HL-60/S4 treated with retinoic acid at 250 ng/mL for 4 days and 3 days (cell line): ENCODE results near the gene FKBP1B.
"Not testable (repeated sequence)": the region's sequence is repeated elsewhere in the genome, so short reads cannot be mapped to it uniquely, and the experiment has no call there.

ENCODE experiments used
- in situ Hi-C: fragments of 300-500 bp; cut with MboI; formaldehyde crosslinking; loops from 2 replicates; pipeline ENCODE4 v1.7.0; 2022; ENCODE audit warnings: low sequenced_read_pairs

FKBP1B gene

DNA sequence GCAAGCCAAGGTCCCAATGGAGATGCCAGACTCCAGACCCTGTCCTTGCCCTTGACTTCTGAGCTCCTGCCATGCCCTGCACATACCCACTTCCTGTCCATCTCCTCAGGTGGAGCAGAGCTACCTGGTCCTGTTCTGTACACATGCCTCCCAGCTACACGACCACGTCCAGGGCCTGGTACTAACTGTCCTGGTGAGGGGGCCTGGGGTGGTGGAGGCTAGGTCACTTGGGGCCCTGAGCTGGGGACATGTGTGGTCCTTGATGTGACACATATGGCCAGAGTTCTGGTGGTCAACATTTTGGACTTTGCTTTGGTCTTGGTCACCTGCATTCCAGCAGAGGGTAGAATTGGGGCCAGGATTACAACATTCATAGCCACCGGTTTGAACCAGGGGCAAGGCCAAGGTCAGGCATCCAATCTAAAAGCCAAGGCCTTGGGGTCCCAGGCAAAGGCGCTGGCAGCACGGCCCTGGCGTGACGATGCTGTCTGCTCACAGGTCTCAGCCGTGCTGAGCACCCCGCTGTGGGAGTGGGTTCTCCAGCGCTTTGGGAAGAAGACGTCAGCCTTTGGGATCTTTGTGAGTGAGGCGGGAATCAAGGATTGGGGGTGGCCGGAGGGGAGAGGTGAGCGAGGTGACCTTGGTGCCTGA, 27.1 kb upstream of the FKBP1B start:
- in situ Hi-C loops, result no loop called here

DNA sequence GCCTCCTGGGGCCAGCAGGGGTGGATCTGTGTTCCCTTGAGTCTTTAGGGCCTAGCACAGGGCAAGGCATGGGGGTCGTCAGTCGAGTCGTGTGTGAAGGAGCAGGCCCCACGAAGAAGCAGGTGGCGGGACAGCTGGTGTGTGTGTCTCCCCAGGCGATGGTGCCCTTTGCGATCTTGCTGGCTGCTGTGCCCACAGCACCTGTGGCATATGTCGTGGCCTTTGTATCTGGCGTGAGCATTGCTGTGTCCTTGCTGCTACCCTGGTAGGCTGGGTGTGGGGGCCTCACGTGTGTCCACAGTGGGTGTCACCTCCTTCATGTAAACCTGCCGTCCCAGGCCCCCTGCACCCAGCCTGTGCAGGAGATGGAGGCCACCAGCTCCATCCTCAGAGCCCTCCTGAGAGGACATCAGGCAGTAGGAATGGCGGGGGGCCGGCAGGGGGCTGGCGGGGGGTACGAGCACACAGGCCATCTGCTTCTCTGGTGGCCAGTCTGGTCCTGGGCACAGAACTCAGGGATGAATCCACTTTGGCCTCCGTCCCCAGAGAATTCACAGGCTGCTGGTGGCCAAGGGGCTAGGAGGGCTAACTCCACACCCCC, 26.5 kb upstream of the FKBP1B start:
- in situ Hi-C loops, result no loop called here

DNA sequence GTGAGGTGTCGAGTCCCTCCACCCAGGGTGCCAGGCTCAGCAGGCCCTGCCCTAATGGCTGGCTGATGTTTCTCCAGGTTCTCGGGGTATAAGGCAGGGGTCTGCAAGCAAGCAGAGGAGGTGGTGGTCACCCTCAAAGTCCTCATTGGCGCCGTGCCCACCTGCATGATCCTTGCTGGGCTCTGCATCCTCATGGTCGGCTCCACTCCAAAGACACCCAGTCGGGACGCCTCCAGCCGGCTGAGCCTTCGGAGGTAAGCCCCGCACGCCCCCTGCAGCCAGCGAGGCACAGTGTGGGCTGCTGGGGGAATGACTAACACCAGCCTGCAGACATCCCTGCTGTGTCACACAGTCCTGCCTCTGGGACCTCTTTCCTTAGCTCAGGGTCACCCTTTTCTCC, 25.5 kb upstream of the FKBP1B start:
- in situ Hi-C loops, result no loop called here

DNA sequence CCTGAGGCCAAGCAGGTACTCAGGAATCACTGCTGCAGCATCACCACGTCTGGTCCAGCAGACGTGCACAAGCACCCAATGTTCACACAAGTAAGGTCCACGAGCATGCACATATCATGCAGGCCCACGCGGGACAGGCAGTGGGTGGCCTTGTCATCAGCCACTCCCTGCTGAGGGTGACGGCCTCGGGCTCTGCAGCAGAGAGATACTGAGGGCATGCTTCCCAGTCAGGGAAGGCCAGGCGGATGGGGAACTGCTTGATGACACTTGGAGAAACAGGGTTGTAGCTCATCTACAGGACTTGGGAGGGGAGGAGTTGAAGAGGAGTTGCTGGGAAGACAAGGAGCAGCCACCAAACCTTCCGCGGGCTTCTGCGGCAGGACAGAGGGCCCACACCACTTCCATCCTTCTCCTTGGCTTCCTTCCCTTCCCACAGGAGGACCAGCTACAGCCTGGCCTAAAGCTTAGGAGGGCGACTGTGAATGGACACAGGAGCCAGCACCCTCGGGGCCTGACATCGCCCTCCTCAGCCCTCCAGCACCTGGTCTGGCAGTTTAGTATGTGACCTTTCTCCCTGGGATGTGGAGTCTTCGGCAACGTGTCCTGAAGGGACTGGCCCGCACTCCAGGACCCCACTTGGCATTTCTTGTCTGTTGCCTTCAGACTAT, 24.4 kb upstream of the FKBP1B start:
- in situ Hi-C loops, result no loop called here

DNA sequence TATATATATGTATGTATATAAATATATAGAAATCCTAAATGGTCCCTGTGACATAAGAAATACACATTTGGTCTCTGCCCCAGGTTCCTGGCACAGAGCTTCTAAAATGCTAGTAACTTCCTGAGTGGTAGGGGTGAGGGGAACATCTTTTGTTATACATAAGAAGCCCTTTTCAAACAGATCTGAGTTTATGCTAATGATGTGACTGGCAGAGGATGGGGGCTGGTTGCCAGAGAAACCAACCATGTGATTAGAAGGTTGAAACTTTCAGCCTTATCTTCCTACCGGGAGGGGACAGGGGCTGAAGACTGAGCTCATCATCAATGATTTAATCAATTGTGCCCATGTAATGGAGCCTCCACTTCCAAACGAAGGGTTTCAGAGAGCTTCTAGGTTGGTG, 23.3 kb upstream of the FKBP1B start:
- in situ Hi-C loops, result no loop called here

DNA sequence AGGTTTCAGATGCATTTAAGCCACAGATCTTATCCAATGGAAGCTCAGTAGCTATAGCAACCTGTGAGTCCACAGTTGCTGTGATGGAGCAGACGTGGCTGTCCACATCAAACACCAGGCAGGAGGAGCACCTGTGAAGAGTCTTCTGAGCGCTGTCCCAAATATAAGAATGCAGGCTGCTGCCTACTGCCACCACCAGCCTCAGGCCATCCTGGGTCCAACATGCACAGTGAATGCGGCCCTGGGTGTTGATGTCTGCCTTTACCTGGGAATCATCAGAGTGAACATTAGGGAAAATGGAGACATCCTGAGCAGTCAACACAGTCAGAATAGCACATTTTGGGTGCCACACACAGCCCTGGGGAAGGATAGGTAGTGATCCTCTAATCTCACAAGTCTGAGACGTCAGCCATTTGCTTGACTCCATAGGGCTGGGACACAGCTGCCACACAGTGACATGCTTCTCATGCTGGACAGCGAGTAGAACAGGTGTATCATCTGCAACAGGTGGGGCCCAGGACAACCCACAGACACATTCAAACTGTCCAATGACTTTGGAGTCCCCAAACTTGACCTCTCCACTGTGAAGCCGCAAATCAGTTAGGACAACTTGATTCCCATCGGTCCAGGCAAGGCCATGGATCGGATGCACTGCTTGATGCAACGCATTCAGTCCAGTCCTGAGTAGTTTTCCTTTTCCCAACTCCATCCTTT, 10.6 kb upstream of the FKBP1B start:
- in situ Hi-C loops, result no loop called here

DNA sequence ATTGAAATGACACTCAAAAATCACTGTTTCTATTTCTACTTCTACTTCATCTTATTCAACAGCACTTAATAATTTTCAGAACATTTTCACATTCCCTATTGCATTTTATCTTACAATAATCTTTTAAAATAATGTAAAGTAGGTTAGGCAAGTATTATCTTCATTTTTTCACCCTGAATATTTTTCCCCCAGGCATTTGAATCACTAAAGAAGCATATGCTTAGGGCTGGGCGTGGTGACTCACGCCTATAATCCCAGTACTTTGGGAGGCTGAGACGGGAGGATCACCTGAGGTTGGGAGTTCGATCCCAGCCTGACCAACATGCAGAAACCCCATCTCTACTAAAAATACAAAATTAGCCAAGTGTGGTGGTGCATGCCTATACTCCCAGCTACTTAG, 9.0 kb upstream of the FKBP1B start:
- in situ Hi-C loops, result no loop called here

DNA sequence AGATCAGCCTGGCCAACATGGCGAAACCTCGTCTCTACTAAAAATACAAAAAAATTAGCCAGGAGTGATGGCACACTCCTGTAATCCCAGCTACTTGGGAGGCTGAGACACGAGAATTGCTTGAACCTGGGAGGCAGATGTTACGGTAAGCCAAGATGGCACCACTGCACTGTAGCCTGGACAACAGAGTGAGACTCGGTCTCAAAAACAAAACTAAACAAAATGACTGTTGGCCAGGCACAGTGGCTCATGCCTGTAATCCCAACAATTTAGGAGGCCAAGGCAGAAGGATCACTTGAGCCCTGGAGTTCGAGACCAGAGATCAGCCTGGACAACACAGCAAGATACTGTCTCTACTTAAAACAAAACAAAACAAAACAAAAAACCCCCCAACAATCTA, 6.4 kb upstream of the FKBP1B start:
- in situ Hi-C loops, result not testable (repeated sequence)

DNA sequence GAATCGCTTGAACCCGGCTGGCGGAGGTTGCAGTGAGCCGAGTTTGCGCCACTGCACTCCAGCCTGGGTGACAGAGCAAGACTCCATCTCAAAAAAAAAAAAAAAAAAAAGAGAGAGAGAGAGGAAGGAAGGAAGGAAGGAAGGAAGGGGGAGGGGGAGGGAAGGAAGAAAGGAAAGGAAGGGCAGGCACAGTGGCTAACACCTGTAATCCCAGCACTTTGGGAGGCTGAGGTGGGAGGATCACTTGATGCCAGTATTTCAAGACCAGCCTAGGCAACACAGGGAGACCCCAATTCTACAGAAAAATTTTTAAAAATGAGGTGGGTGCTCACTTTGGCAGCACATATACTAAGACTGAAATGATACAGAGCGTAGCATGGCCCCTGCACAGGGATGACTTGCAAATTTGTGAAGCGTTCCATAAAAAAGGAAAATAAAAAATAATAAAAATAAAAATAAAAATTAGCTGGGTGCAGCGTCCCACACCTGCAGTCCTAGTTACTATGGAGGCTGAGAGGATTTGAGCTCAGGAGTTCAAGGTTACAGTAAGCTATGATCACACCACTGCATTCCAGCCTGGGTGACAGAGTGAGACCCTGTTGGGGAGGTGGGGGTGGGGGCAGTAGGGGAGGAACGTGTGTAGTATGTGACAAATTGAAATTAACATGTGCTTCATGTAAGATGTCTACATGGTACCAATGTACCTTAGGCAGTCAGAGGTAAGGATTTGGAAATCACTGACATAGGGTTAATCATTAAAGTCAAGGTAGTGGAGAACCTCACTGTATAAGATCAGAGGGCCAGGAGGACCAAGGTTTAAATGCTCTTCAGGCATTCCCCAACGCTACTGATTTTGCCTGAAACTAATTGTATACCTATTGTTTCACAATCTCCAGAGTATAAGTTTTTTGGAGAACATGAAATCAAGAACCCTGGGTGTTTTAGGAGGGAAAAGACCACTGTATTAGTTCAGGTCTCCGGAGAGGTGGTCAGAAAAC, 3.7 kb upstream of the FKBP1B start:
- in situ Hi-C loops, result no loop called here

DNA sequence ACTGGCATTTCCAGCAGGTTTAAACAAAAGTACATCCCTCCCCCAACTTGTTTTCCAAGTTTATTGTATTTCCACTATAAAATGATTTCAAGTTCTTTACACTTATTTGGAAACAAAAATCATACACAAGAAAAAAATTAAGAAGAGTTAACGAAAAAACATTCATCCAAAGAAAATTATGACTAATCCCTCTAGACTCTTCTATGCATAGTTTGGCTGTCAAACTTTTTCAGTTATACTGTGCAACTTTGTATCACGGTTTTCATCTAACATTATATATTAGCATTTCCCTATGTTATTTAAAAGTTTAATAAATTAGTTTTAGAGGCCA, 3.0 kb upstream of the FKBP1B start:
- in situ Hi-C loops, result no loop called here

DNA sequence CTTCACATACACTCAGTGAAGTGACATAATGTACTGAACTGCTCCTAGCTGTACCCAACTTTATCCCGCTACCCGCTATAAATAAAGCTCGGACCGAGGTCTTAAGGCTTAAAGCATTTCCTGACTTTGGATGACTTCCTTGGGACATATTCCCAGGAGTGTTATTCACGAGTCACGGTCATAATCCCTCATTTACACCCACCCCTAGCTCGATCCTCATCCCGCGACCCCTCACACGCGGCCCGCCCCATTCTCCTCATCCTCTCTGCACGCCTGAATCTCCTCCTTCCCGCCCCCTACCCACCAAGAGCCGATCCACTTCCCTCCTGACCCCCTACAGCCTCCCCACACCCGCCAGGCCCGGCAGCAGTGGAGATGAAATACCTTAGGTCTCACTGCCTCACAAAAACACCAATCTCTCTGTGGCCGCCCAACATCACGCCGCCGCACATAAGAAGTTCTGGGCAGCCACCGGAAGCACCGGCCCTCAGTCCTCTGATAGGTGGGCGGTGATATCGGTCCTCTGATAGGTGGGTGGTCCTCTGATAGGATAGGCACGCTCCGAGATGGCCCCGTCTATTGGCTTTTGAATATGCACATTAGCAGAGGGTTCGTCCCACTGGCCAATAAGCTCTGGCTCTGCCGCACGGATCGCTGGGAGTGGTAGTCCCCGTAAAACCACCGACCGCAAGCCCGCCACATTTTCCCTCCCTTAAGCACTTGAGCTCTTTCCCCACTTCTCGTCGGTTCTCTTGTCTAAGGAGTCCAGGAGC, 2.4 kb upstream of the FKBP1B start, which contains the start of gene WDCP:
Gene WDCP (minus strand): TSS at position 462 of the 773 bp plus-strand sequence. CDS start 7,897 bp downstream, outside the sequence.
- in situ Hi-C loops, result no loop called here

DNA sequence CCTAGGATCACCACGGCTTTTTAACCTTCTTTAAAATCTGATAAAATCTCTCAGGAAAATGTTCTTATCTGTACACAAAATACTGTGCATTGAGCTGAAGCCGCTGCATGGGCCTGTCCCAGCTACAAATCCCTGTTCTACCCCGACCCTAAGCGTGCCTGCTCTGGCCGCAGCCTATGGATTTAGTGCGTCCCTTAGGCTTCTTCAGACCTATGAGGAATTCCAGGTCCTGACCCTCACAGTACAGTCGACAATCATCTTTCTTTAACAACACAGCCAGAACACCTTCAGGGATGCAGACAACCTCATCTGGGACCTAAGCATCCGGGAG, 1.9 kb upstream of the FKBP1B start:
- in situ Hi-C loops, result no loop called here

DNA sequence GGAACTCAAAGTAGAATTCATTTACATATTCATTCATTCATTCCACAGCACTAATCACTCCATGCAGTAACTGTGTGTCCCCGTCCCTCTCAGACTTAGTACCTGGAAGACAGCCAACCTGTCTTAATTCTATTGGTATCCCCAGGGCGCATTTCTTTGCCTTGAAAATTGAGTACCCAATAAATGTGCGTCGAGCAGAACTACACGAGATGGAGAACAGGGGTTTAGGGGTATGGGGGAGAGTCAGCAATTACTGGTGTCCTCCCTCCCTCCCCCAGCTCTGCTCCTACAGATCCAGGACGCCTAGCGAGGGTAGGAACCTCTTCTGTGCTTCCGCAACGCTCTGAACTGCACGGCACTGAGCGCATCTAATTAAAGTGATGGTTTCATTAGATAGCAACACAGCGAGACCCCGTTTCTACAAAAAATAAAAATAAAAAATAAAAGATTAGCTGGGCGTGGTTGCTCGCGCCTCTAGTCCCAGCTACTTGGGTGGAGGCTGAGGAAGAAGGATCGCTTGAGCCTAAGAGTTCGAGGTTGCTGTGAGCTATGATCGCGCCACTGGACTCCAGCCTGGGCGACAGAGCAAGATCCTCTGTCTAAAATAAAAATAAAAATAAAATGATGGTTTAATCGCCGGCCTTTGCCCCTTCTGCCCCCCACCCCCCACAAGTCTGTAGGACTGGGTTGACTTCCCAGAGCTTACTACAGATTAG, 614 bp upstream of the FKBP1B start:
- in situ Hi-C loops, result no loop called here

DNA sequence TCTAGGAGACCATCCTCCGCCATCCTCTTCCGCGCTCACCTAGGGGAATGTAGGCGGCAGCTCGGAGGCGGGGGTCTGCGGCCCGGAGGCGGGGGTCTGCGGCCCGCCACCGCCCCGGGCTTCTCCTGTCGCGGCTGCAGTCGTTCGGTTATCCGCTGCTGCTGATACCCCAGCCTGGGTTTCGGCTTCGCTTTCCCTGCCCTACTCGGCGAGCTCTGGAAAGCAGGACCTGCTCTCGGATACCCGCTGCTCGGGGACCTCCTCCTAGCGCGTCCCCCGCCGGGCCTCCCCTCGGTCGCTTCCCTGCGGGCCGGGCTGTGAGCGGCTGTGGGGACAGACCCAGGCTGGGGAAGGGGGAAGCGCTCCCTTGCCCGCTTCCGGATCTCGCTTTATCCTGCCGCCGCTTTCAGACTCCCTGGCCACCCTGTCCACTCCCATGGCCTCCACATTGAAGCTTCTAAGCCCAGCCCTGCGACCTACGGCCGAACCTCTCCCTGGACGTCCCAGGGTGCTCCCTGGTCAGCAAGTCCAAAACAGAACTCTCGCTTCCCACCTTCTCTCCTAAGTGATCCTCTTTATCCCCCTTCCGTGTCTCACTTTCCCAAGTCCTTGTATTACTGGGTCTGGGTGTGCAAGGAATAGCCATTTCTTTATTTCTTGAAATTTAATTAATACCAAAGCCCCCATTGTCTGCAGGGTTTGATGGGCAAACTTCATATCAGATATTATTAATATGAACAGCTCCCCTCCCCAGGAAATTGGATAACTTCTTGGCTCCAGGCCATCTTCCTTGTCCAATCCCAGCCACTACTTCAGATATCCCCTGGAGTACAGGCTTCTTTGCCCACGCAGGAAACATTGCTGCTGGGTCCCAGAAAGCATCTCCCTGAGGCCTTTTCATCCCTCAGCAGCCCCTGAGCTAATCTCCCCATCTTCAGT, 769 bp downstream of the FKBP1B start:
- in situ Hi-C loops, result no loop called here

DNA sequence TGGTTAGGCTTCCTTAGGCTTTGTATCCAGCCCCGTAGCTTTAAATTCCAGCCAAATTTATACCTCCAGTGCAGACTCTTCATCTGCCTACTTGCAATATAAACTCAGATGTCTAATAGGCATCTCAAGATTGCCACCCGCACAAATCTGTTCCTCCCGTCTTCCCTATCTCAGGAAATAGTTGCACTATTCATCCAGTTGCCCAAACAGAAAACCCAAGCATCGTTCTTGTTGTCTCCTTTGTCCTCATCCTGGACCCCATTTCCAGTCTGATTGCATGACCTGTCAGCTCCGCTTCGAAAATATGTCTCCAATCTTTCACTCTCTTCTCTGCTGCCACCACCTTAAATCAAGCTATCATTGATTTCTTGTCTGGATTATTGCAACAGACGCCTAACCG, 2.3 kb downstream of the FKBP1B start:
- in situ Hi-C loops, result no loop called here

DNA sequence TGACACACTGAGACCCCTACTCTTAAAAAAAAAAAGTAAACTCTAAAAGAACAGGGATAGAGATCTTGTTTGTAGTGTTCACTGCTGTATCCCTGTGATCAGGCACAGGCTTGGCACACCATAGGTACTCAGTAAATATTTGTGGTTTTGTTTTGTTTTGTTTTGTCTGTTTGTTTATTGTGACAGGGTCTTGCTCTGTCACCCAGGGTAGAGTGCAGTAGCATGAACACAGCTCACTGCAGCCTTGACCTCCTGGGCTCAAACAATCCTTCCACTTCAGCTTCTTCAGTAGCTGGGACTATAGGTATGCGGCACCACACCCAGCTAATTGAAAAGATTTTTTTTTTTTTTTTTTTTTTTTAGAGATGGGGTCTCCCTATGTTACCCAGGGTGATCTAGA, 3.4 kb downstream of the FKBP1B start:
- in situ Hi-C loops, result no loop called here

DNA sequence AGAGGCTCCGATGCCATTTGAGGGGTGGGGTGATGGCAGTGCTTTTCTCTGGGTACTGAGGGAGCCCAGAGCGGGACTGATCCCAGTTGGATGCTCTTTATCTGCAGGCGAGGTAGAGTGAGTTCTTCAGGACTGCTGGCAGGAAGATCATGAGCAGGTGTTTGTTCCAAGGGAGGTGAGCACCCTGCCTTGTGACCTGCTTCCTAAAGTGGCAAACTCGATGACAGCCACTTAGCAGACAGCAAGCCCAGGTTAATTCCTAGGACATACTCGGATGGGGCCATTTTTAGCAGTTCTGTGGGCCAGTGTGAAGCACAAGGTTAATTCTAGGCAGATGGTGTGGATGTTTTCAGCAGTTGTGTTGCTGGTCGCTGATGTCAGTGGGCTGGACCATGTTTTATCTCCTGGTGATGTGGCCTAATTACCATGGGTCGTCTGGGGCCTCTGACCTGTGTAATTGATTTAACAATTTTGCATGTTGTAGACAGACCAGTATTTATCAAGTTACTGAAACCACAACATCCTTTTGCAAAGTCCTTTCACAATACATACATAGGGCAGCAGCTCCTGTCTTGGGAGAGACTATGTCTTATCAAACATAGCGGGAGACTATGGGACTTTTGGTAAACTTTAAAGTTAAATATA, 4.9 kb downstream of the FKBP1B start:
- in situ Hi-C loops, result no loop called here

DNA sequence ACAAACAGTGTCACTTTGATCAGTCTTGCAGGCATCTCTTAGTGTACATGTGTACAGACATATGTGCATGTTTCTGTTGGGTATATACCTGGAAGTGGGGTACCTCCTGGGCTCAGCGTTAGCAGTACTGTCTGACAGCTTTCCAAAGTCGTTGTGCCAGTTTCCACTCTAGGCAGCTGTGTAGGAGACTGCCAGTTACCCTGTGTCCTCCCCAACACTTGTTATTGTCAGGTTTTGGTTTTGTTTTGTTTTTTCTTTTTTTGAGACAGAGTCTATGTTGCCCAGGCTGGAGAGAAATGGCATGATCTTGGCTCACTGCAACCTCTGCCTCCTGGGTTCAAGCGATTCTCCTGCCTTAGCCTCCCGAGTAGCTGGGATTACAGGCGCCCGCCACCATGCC, 6.2 kb downstream of the FKBP1B start:
- in situ Hi-C loops, result no loop called here
